ENCODE data around the gene CTTNBP2NL. TPM values are rescaled to one million over a fixed set of nuclear protein-coding genes. Genes with fewer than 3 reads are reported as not detected.
"Not testable (repeated sequence)": the region's sequence is repeated elsewhere in the genome, so short reads cannot be mapped to it uniquely, and the experiment has no call there.

CTTNBP2NL gene
- polyA plus RNA-seq, 4 donors = 3.8 to 27.5 (median 6.6) TPM

DNA sequence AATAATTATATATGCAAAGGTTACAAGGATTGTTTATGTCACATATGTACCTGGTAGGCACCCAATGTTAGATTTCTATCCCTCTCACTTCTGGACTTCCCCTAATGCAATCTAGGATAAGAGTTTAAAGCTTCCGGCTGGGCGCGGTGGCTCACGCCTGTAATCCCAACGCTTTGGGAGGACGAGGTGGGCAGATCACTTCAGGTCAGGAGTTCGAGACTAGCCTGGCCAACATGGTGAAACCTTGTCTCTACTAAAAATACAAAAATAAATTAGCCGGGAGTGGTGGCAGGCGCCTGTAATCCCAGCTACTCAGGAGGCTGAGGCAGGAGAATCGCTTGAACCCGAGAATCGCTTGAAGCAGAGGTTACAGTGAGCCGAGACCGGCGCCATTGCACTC, 5.7 kb upstream of the CTTNBP2NL start:
- peak in 1 of 2 donors; percentile 25 for DNase-seq
- H3K27me3 ChIP-seq (ENCODE audit: control insufficient read depth in 3 of 3, insufficient read depth in 3 of 3, low read length in 3 of 3); FAIRE-seq; H3K9me3 ChIP-seq (ENCODE audit: control insufficient read depth in 2 of 2, insufficient read depth in 1 of 2, low read depth in 1 of 2, low read length in 1 of 2); H3K36me3 ChIP-seq (ENCODE audit: control insufficient read depth in 3 of 3, insufficient read depth in 2 of 3, low read depth in 1 of 3, low read length in 3 of 3): not testable (repeated sequence)
- WGBS, 3 donors = 18 to 55% (median 33%) methylated on average over 15 of the region's 15 CpGs
- Histone ChIP-seq H3K4me1 (ENCODE audit: control insufficient read depth in 3 of 3, insufficient read depth in 2 of 3, low read depth in 1 of 3, low read length in 2 of 3) (peaks cover 3 to 44% (median 3%) of the 10 kb centered on the region in 3 donors), H3K4me3 (ENCODE audit: low read depth in 1 of 3, low read length in 3 of 3) (peak overlapping the region in 2 of 3 donors; percentile 22 to 42), H3K27ac (ENCODE audit: low read depth in 1 of 3, low read length in 2 of 3) (peak overlapping the region in 1 of 3 donors; percentile 7)

- Histone ChIP-seq H3K27me3 (ENCODE audit: control insufficient read depth in 3 of 3, insufficient read depth in 3 of 3, low read length in 3 of 3) (no peaks in the 10 kb centered on the region), H3K4me3 (ENCODE audit: low read depth in 1 of 3, low read length in 3 of 3) (peak overlapping the region in 2 of 3 donors; percentile 22 to 42), H3K36me3 (ENCODE audit: control insufficient read depth in 3 of 3, insufficient read depth in 2 of 3, low read depth in 1 of 3, low read length in 3 of 3) (no peaks in the 10 kb centered on the region), H3K27ac (ENCODE audit: low read depth in 1 of 3, low read length in 2 of 3) (peak overlapping the region; percentile 69 to 90 (median 69)), H3K9me3 (ENCODE audit: control insufficient read depth in 2 of 2, insufficient read depth in 1 of 2, low read depth in 1 of 2, low read length in 1 of 2) (no peaks in the 10 kb centered on the region), H3K4me1 (ENCODE audit: control insufficient read depth in 3 of 3, insufficient read depth in 2 of 3, low read depth in 1 of 3, low read length in 2 of 3) (peaks cover 3 to 45% (median 3%) of the 10 kb centered on the region in 3 donors)
- FAIRE-seq = no peak
- DNase-seq = peak; percentile 96 to 97
- WGBS, 3 donors = 1 to 5% (median 2%) methylated on average over 15 of the region's 15 CpGs
These were observed 5.0 kb upstream of the CTTNBP2NL start for GRCh38 chr1:112390775-112391602.

- peak overlapping the region; percentile 69 to 90 (median 69) for H3K27ac ChIP-seq (ENCODE audit: low read depth in 1 of 3, low read length in 2 of 3)
- WGBS, 3 donors = 87 to 90% (median 88%) methylated on average over 11 of the region's 11 CpGs
- no peaks in the 10 kb centered on the region for H3K27me3 ChIP-seq (ENCODE audit: control insufficient read depth in 3 of 3, insufficient read depth in 3 of 3, low read length in 3 of 3)
- DNase-seq = no peak
- peak overlapping the region in 1 of 3 donors; percentile 42 for H3K4me3 ChIP-seq (ENCODE audit: low read depth in 1 of 3, low read length in 3 of 3)
- FAIRE-seq = no peak
- no peaks in the 10 kb centered on the region for H3K9me3 ChIP-seq (ENCODE audit: control insufficient read depth in 2 of 2, insufficient read depth in 1 of 2, low read depth in 1 of 2, low read length in 1 of 2)
- peaks cover 3 to 39% (median 3%) of the 10 kb centered on the region in 3 donors for H3K4me1 ChIP-seq (ENCODE audit: control insufficient read depth in 3 of 3, insufficient read depth in 2 of 3, low read depth in 1 of 3, low read length in 2 of 3)
- no peaks in the 10 kb centered on the region for H3K36me3 ChIP-seq (ENCODE audit: control insufficient read depth in 3 of 3, insufficient read depth in 2 of 3, low read depth in 1 of 3, low read length in 3 of 3)
These were observed 4.4 kb upstream of the CTTNBP2NL start for GRCh38 chr1:112391603-112391940.

GRCh38 chr1:112393631-112393974, 2.4 kb upstream of the CTTNBP2NL start:
- no peak for DNase-seq

GRCh38 chr1:112394743-112395062, 1.3 kb upstream of the CTTNBP2NL start:
- no peak for FAIRE-seq
- H3K36me3 ChIP-seq (ENCODE audit: control insufficient read depth in 3 of 3, insufficient read depth in 2 of 3, low read depth in 1 of 3, low read length in 3 of 3) = no peaks in the 10 kb centered on the region
- H3K4me1 ChIP-seq (ENCODE audit: control insufficient read depth in 3 of 3, insufficient read depth in 2 of 3, low read depth in 1 of 3, low read length in 2 of 3) = peaks cover 3 to 26% (median 6%) of the 10 kb centered on the region in 3 donors
- H3K4me3 ChIP-seq (ENCODE audit: low read depth in 1 of 3, low read length in 3 of 3) = no peak overlapping the region
- peak overlapping the region; percentile 91 to 93 (median 93) for H3K27ac ChIP-seq (ENCODE audit: low read depth in 1 of 3, low read length in 2 of 3)
- no peak for DNase-seq
- no peaks in the 10 kb centered on the region for H3K27me3 ChIP-seq (ENCODE audit: control insufficient read depth in 3 of 3, insufficient read depth in 3 of 3, low read length in 3 of 3)
- no peaks in the 10 kb centered on the region for H3K9me3 ChIP-seq (ENCODE audit: control insufficient read depth in 2 of 2, insufficient read depth in 1 of 2, low read depth in 1 of 2, low read length in 1 of 2)
- 39 to 73% (median 63%) methylated on average over 1 of the region's 1 CpG for WGBS, 3 donors

More at GRCh38 chr1:112393631-112393974, 2.4 kb upstream of the CTTNBP2NL start:
- peaks cover 3 to 34% (median 3%) of the 10 kb centered on the region in 3 donors for H3K4me1 ChIP-seq (ENCODE audit: control insufficient read depth in 3 of 3, insufficient read depth in 2 of 3, low read depth in 1 of 3, low read length in 2 of 3)
- WGBS, 3 donors = 63 to 76% (median 68%) methylated on average over 3 of the region's 3 CpGs
- no peaks in the 10 kb centered on the region for H3K27me3 ChIP-seq (ENCODE audit: control insufficient read depth in 3 of 3, insufficient read depth in 3 of 3, low read length in 3 of 3)
- no peak for FAIRE-seq
- no peaks in the 10 kb centered on the region for H3K36me3 ChIP-seq (ENCODE audit: control insufficient read depth in 3 of 3, insufficient read depth in 2 of 3, low read depth in 1 of 3, low read length in 3 of 3)
- H3K27ac ChIP-seq (ENCODE audit: low read depth in 1 of 3, low read length in 2 of 3) = peak overlapping the region; percentile 91 to 93 (median 93)
- no peaks in the 10 kb centered on the region for H3K9me3 ChIP-seq (ENCODE audit: control insufficient read depth in 2 of 2, insufficient read depth in 1 of 2, low read depth in 1 of 2, low read length in 1 of 2)
- no peak overlapping the region for H3K4me3 ChIP-seq (ENCODE audit: low read depth in 1 of 3, low read length in 3 of 3)

DNA sequence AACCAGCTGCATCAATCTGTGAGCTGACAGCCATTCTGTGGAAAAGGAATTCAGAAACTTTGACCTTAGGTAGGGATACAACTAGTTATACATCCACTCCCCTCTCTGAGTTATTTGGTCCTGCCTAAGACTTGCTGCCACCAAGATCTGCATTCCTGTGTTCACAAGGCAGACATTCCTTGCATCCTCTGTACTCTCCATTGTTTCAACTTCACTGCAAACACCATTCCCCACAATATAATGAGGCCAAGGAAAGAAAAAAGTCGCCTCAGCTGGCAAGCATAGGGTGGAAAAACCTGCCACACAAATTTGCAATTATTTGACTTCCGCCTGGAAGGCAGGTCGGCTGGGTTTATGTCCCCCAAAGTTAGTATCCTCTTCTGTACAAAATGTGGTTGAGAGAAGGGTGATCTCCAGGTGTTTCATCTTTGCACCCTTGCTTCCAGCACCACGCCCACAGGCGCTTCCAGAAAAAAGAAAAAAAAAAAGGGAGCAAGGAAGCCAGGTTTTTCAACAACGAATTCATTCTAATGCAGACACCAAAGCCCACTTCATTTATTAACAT, 676 bp upstream of the CTTNBP2NL start:
- H3K27me3 ChIP-seq (ENCODE audit: control insufficient read depth in 3 of 3, insufficient read depth in 3 of 3, low read length in 3 of 3) = no peaks in the 10 kb centered on the region
- H3K9me3 ChIP-seq (ENCODE audit: control insufficient read depth in 2 of 2, insufficient read depth in 1 of 2, low read depth in 1 of 2, low read length in 1 of 2) = no peaks in the 10 kb centered on the region
- no peak for FAIRE-seq
- peak overlapping the region in 2 of 3 donors; percentile 69 to 77 for H3K4me3 ChIP-seq (ENCODE audit: low read depth in 1 of 3, low read length in 3 of 3)
- DNase-seq = peak; percentile 33 to 50
- peak overlapping the region; percentile 69 to 93 (median 93) for H3K27ac ChIP-seq (ENCODE audit: low read depth in 1 of 3, low read length in 2 of 3)
- 10 to 25% (median 23%) methylated on average over 6 of the region's 6 CpGs for WGBS, 3 donors
- no peaks in the 10 kb centered on the region for H3K36me3 ChIP-seq (ENCODE audit: control insufficient read depth in 3 of 3, insufficient read depth in 2 of 3, low read depth in 1 of 3, low read length in 3 of 3)
- H3K4me1 ChIP-seq (ENCODE audit: control insufficient read depth in 3 of 3, insufficient read depth in 2 of 3, low read depth in 1 of 3, low read length in 2 of 3) = peaks cover 3 to 26% (median 6%) of the 10 kb centered on the region in 3 donors

- peak overlapping the region; percentile 42 to 93 (median 88) for H3K27ac ChIP-seq (ENCODE audit: low read depth in 1 of 3, low read length in 2 of 3)
- H3K9me3 ChIP-seq (ENCODE audit: control insufficient read depth in 2 of 2, insufficient read depth in 1 of 2, low read depth in 1 of 2, low read length in 1 of 2) = no peaks in the 10 kb centered on the region
- WGBS, 3 donors = 1 to 5% (median 3%) methylated on average over 11 of the region's 11 CpGs
- no peaks in the 10 kb centered on the region for H3K36me3 ChIP-seq (ENCODE audit: control insufficient read depth in 3 of 3, insufficient read depth in 2 of 3, low read depth in 1 of 3, low read length in 3 of 3)
- no peaks in the 10 kb centered on the region for H3K27me3 ChIP-seq (ENCODE audit: control insufficient read depth in 3 of 3, insufficient read depth in 3 of 3, low read length in 3 of 3)
- FAIRE-seq (no peak), DNase-seq (peak; percentile 55 to 60)
- peaks cover 3 to 19% (median 6%) of the 10 kb centered on the region in 3 donors for H3K4me1 ChIP-seq (ENCODE audit: control insufficient read depth in 3 of 3, insufficient read depth in 2 of 3, low read depth in 1 of 3, low read length in 2 of 3)
- H3K4me3 ChIP-seq (ENCODE audit: low read depth in 1 of 3, low read length in 3 of 3) = peak overlapping the region; percentile 69 to 77 (median 75)
These were observed 848 bp downstream of the CTTNBP2NL start for GRCh38 chr1:112396653-112397471.

DNA sequence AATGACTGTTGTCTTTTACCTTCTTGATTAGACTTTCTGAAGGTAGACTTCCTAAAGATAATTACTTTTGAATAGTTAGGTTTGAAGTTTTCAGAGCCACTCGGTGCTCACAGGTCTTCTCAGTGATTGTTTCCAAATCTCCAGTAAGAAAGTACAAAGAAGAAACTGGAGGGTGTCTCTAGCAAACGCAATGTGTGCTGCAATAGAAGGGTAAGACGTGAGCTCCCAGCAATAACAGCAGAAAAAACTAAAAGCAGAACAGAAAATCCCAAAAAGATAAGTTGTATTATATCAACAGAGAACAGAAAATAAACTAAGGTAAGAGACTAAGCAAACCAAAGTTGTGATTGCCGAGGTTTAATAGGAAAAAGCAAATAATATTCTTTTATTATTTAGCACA, 1.8 kb downstream of the CTTNBP2NL start:
- H3K4me1 ChIP-seq (ENCODE audit: control insufficient read depth in 3 of 3, insufficient read depth in 2 of 3, low read depth in 1 of 3, low read length in 2 of 3) = peaks cover 3 to 19% (median 6%) of the 10 kb centered on the region in 3 donors
- H3K27ac ChIP-seq (ENCODE audit: low read depth in 1 of 3, low read length in 2 of 3) = peak overlapping the region in 1 of 3 donors; percentile 93
- no peaks in the 10 kb centered on the region for H3K36me3 ChIP-seq (ENCODE audit: control insufficient read depth in 3 of 3, insufficient read depth in 2 of 3, low read depth in 1 of 3, low read length in 3 of 3)
- FAIRE-seq (no peak), DNase-seq (no peak)
- no peaks in the 10 kb centered on the region for H3K27me3 ChIP-seq (ENCODE audit: control insufficient read depth in 3 of 3, insufficient read depth in 3 of 3, low read length in 3 of 3)
- peak overlapping the region in 2 of 3 donors; percentile 69 to 77 for H3K4me3 ChIP-seq (ENCODE audit: low read depth in 1 of 3, low read length in 3 of 3)
- no peaks in the 10 kb centered on the region for H3K9me3 ChIP-seq (ENCODE audit: control insufficient read depth in 2 of 2, insufficient read depth in 1 of 2, low read depth in 1 of 2, low read length in 1 of 2)
- 17 to 43% (median 33%) methylated on average over 4 of the region's 4 CpGs for WGBS, 3 donors

Measured in small intestine (tissue), 7 donors.